HK-2 (cell line): ENCODE measurements around the gene SCT.

Experiments used
- DNase-seq: peaks from one replicate; pipeline ENCODE4 v3.0.0-alpha.2; 2018; ENCODE audit not compliant: unreplicated experiment

The SCT gene

DNA sequence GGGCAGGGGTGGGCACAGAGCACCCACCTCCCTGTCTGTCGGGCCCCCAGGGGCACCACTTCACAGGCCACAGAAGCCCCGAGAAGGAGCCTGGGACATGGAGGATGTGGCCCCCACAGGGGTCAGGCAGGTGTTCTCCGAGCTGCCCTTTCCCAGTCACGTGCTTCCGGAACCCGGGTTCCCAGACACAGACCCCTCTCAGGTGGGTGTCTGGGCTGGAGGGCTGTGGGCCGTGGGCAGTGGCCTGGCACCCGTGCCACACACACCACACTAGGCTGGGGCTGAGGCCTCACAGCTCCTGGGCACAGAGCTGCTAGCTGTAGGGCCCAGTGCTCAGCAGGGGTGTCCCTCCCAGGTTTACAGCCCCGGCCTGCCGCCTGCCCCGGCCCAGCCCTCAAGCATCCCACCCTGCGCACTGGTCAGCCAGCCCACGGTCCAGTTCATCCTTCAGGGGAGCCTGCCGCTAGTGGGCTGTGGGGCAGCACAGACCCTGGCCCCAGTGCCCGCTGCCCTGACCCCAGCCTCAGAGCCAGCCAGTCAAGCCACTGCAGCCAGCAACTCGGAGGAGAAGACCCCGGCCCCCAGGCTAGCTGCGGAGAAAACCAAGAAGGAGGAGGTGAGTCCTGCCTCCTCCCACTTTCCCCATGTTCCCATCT lies 16.7 kb downstream of the SCT start:
- no peak for DNase-seq

DNA sequence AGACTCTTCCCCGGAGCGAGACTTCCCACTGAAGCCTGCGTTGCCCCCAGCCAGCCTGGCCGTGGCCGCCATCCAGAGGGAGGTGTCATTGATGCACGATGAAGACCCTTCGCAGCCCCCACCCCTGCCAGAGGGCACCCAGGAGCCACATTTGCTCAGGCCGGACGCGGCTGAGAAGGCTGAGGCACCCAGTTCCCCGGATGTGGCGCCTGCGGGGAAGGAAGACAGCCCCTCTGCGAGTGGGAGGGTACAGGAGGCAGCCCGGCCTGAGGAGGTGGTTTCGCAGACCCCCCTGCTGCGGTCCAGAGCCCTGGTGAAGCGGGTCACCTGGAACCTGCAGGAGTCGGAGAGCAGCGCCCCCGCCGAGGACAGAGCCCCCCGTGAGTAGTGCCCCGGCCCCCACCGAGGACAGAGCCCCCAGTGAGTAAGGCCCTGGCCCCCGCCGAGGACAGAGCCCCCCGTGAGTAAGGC lies 17.6 kb downstream of the SCT start:
- DNase-seq: no peak

GRCh38 chr11:608791-609251 lies 18.2 kb downstream of the SCT start:
- no peak for DNase-seq

DNA sequence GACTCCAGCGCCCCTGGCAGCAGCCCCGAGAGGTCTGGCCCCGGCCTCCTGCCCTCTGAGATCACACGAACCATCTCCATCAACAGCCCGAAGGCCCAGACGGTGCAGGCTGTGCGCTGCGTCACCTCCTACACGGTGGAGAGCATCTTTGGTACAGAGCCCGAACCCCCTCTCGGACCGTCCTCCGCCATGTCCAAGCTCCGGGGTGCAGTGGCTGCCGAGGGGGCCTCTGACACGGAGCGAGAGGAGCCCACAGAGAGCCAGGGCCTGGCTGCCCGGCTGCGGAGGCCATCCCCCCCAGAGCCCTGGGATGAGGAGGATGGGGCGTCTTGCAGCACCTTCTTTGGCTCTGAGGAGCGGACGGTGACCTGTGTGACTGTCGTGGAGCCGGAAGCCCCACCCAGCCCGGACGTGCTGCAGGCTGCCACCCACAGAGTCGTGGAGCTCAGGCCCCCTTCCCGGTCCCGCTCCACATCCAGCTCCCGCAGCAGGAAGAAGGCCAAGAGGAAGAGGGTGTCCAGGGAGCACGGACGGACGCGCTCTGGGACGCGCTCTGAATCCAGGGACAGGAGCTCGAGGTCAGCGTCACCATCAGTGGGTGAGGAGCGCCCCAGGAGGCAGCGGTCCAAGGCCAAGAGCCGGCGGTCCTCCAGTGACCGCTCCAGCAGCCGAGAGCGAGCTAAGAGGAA lies 18.9 kb downstream of the SCT start:
- no peak for DNase-seq

- DNase-seq: no peak
These were observed 19.8 kb downstream of the SCT start for GRCh38 chr11:607020-607780.

DNA sequence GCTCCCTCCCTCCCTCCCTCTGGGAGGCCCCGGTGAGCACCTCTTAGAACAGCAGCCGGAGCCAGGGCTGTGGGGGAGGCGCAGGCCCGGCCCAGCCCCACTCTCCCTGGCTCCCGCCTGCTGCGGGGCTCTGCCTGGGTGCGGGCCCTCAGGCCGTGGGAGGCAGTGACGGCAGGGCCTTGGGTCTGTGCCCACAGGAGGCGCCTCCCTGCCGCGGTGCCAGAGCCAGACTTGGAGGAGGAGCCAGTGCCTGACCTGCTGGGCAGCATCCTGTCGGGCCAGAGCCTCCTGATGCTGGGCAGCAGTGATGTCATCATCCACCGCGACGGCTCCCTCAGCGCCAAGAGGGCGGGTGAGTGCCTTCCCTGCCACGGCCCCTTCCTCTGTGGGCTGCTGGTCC lies 20.7 kb downstream of the SCT start:
- DNase-seq: no peak

DNA sequence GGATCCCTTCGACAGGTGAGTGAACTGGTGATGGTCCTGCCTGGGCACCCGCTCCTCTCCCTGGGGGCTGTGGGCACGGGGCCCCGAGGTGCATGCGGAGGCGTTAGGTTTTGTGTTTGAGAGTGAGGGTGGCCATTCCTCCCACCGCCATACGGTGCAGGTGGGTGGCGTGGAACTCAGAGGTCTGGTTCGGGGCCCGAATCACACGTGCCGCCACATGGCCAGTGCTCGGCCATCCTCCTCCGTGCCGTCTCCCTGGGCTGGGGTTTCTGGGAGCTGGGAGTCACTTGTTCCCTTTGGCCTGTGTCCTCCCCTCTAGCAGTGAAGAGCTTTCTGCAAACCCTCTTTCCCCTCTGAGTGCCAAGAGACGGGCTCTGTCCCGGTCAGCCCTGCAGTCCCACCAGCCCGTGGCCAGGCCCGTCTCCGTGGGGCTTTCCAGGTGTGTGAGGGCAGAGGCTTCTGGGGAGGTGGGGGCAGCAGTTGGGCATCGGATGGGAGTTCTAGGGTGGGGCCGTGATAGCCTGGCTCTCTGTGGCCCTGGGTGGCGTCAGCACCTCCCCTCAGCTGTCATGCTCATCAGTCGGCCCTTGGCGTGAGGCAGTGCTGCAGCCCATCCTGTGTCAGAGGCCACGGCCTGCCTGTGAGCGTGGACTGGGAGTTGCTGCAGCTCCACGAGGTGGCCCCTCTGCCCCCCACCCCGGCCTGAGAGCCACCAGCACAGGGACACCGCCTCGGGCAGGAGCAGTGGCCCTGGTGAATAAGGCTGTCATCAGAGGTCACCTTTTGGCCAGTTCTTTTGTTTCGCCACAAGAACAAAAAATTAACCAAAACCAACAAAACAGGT lies 21.5 kb downstream of the SCT start:
- no peak for DNase-seq

- no peak for DNase-seq
These were observed 23.8 kb downstream of the SCT start for GRCh38 chr11:603154-603553.

- DNase-seq: no peak
These were observed 25.3 kb downstream of the SCT start for GRCh38 chr11:601573-602245.

- no peak for DNase-seq
These were observed 28.8 kb downstream of the SCT start for GRCh38 chr11:598005-598680.

- no peak for DNase-seq
These were observed 29.7 kb downstream of the SCT start for GRCh38 chr11:597166-597725.

DNA sequence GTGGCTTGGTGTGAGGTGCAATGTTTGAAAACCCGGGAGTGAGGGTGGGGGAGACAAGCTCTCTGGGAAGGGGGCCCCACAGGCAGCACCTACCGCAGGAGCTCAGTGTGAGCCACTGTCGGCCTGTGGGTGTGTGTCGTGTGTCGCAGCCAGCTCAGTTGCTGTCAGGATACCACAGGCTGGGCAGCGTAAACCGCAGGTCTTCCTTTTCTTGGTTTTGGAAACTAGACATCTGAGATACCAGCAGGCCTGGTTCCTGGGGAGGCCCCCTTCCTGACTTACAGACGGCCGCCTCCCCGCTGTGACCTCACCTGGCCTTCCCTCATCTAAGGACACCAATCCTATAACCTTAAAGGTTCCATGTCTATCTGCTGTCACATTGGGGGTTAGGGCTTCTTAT lies 30.6 kb downstream of the SCT start:
- DNase-seq: no peak

GRCh38 chr11:595400-595799 lies 31.6 kb downstream of the SCT start:
- DNase-seq: no peak

GRCh38 chr11:593347-593746 lies 33.6 kb downstream of the SCT start:
- no peak for DNase-seq

DNA sequence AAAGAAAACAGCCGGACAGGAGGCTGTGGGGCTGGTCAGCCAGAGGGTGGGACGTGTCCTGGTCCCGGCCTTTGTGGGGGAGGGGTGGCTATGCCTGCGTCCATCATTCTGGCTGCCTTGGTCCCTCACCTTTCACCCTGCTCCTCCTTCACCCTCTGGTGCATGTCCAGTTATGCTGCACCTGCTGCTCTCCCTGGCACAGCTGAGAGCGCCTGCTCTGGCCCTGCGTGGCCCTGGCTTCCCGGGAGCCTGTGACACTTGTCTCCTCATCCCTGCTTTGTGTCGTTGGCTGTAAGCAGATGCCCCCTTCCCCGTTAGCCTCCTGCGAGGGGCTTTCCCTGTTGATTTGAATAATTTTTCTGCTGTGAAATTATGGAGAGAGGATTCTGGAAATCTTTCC lies 34.1 kb downstream of the SCT start:
- DNase-seq: no peak

DNA sequence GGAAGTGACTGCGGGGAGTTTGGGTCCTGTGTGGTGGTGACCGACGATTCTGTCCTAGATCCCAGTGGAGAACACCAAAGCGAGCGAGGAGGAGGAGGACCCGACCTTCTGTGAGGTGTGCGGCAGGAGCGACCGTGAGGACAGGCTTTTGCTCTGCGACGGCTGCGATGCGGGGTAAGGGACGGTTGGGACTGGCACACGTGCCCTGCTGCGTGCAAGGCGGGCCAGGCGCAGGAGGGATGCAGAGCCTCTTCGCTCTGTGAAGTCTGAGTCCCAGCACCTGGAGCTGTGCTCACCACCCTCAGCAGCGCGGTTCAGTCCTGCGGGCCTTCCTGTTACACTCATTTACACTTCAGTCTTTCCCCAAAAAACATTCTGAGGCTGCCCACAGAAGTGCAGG lies 34.5 kb downstream of the SCT start:
- DNase-seq: no peak

GRCh38 chr11:590997-591396 lies 36.0 kb downstream of the SCT start:
- DNase-seq: no peak

- no peak for DNase-seq
These were observed 37.2 kb downstream of the SCT start for GRCh38 chr11:589798-590197.

DNA sequence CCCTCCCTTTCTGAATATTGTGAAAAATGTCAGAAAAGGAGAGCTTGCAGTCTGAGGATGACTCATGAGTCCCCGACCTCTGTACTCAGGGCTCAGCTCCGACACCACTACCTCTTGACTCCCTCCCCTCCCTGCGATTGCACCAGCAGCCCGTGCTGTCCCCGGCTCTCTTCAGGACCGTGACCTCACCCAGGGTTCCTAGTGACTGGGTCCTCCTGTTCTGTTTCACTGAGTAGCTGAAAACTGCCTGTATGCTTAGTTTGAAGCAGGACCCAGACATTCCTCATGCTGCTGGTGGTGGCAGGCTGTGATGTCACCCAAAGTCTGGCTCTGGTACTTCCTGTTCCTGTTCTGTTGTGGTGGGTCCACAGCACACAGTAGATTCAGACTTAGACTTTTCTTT lies 39.0 kb downstream of the SCT start:
- peak; percentile 82 for DNase-seq

DNA sequence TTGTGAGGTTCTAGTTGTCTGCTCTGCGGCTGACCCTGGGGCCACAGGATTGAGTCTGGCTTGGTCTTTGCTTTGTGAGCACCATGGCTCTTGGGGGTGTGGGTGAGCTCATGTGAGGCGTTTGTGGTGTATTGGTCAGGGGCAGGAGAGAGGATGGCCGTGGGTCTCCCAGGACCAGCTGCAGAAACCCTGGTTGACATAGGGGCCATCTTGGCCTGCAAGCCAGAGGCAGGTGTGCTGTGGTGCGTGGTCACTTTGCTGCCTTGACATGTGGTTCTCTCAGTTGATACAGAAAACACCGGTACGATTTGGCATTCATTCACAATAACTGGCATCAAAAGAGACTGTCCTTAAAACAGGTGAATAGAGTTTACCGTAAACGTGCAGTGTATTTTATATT lies 39.4 kb downstream of the SCT start:
- no peak for DNase-seq
